ENCODE results near the gene PDZRN3.

DNA sequence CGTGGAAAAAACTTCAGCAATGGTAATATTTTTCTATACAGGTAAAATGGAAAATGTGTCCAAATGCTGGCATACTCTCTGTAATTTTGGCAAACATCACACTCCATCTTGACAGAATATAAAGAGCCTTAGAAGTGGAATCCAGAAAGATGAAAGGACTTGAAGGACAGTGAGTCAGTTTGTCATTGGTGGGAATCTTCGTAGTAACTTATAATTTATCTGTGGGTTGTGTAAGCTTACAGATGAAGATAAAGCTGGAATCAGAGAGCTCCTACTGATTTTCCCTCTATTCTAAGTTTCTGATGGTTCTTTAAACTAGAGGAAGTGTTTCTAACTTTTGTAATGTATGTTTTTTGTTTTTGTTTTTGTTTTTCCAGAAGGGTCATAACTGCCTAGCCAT, 8.7 kb upstream of the PDZRN3 start:
- TF ChIP-seq, protein P1, sequence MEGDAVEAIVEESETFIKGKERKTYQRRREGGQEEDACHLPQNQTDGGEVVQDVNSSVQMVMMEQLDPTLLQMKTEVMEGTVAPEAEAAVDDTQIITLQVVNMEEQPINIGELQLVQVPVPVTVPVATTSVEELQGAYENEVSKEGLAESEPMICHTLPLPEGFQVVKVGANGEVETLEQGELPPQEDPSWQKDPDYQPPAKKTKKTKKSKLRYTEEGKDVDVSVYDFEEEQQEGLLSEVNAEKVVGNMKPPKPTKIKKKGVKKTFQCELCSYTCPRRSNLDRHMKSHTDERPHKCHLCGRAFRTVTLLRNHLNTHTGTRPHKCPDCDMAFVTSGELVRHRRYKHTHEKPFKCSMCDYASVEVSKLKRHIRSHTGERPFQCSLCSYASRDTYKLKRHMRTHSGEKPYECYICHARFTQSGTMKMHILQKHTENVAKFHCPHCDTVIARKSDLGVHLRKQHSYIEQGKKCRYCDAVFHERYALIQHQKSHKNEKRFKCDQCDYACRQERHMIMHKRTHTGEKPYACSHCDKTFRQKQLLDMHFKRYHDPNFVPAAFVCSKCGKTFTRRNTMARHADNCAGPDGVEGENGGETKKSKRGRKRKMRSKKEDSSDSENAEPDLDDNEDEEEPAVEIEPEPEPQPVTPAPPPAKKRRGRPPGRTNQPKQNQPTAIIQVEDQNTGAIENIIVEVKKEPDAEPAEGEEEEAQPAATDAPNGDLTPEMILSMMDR (conservative IDR thresholded peaks at IDR 0.05 in 1 of 2, IDR thresholded peaks at IDR 0.05 in 1 of 2; ENCODE audit: low read depth in 1 of 2, low read length in 2 of 2) = no peak
- TF ChIP-seq EZH2 (IDR thresholded peaks at IDR 0.05; ENCODE audit: low read length, missing control alignments) = no peak

Measured in fibroblast of lung (primary cell).